Stimulated activated naive CD4-positive, alpha-beta T cell treated with Interleukin-2 at 50 U/mL for 16 hours (primary cell): Measurements from ENCODE around the gene TNNI3.
"Not testable (repeated sequence)": the region's sequence is repeated elsewhere in the genome, so short reads cannot be mapped to it uniquely, and the experiment has no call there.

ENCODE experiments used
- DNase-seq: peaks from one replicate; lab custom pipeline; 2025; lab: John Stamatoyannopoulos, UW

TNNI3 gene

GRCh38 chr19:55173186-55173713, 15.7 kb upstream of the TNNI3 start:
- no peak for DNase-seq

DNA sequence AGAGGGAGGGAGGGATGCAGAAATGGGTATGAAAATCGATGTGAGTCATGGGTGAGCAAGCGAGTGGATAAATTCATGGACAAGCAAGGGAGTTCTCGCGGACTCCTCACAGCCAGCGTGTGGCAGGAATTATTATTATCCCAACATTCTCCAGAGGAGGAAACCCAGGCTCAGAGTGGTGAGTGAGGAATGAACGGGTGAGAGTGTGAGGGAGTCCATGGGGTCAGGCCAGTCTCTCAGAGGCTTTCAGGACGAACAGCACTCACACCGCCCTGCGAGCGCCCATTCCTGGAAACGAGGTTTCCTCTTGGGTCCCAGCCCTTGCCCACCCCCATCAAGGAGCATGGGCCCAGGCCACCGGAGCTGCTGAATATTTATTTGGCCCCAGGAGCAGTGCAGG, 15.2 kb upstream of the TNNI3 start:
- DNase-seq: no peak

DNA sequence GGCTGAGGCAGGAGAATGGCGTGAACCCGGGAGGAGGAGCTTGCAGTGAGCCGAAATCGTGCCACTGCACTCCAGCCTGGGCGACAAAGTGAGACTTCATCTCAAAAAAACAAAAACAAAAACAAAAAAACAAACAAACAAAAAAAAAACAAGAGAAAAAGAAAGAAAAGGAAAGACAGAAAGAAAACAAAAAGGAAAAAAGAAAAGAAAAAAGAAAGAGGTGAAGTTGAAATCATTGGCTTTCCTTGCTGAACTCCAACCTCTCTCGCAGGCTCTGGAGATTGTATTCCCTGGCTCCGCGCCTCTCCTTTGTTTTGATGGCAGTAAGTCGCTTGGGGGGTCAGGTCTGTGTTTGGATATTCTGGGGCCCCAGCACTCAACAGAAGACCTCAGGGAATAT, 14.8 kb upstream of the TNNI3 start:
- DNase-seq: not testable (repeated sequence)

DNA sequence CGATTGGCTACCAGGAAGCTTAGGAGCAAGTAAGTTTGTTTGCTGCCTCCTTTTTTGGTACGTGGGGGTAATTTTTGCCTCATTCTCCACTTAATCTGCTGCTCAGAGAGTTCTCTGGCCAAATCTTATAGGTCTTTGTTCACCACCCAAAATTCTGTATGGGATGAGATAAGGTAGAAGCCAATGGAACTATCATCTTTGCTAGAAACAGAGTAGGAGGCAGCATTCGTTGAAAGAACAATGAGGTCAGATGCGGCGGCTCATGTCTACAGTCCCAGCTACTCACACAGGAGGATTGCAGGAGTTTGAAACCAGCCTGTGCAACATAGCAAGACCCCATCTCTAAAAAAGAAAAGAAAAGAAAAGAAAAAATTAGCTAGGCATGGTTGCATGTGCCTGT, 13.9 kb upstream of the TNNI3 start:
- DNase-seq: no peak

- no peak for DNase-seq
Observed at GRCh38 chr19:55169136-55169535, 11.6 kb upstream of the TNNI3 start.

GRCh38 chr19:55166530-55167268, 9.2 kb upstream of the TNNI3 start, which contains the start of gene DNAAF3:
Gene DNAAF3, minus strand, starts transcription at chr19:55166613. Its CDS starts 200 bp downstream, at chr19:55166413.
- peak; percentile 42 for DNase-seq

DNA sequence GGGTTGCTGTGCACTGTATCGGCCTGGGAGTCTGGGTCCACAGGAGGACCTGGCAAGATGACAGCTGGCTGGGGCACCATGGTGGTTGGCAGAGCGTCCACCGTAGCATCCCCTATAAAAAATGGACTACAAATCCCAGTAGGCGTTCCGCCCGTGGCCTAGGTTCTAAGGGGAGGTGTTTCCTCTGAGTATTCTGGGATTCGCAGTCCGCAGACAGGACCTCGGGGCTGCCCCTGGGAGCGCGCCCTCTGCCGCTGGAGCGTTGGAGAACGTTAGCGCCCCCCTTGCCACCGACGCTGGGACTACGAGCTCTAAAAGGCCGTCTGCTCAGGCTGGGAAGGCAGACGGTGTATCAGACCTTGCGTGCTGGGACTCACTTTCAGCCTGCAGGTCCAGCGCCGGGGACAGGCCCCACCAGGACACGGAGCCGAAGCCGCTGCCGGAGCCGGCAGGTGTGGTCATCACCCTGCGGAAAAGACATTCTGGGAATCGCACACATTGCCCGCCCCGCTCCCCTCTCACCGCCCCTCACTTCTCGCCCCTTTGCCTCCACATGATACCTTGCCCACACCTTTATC, 8.5 kb upstream of the TNNI3 start:
- DNase-seq: no peak

GRCh38 chr19:55161571-55162322, 4.2 kb upstream of the TNNI3 start:
- DNase-seq: no peak

GRCh38 chr19:55160986-55161365, 3.4 kb upstream of the TNNI3 start:
- DNase-seq: no peak

GRCh38 chr19:55160128-55160985, 2.8 kb upstream of the TNNI3 start:
- peak; percentile 77 for DNase-seq

DNA sequence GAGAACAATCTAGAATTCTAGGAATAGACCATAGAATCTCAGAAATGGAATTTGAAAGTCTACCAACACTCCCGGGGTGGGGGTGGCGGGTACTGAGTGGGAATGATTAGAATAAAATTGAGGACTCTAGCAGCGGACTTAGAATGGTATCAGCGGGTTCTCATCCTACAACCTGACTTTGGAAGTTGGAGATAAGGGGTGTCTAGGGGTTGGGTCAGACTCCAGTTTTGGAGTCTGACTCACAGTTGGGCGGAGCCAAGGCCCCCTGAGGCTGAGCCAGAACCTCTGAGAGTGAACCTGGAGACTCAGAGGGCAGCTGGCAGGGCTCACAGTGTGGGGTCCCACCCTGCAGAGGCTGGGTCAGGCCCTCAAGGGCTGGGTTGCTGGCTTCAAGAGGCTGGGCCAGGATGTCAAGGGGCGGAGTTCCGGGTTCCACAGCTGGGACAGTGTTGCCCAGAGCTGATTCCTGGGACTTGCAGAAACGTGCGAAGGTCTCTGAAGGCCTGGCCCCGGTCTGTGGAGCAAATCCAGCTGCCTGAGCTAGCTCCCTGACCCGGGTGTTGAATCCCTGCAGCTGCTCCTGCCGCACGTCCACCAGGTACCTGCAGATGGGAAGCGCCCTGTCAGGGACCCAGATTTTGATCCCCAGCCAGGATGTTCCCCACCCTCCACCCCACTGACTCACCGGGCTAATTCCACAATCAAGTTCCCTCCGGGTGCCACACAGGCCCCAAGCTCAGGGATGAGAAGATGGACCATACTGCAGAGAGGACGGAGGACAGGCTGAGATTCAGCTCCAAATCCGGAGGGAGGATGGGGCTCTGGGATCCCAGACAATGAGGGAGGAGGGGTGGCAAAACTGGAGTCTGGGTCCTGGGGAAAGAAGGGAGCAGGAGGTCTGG, 1.6 kb upstream of the TNNI3 start:
- DNase-seq: no peak

DNA sequence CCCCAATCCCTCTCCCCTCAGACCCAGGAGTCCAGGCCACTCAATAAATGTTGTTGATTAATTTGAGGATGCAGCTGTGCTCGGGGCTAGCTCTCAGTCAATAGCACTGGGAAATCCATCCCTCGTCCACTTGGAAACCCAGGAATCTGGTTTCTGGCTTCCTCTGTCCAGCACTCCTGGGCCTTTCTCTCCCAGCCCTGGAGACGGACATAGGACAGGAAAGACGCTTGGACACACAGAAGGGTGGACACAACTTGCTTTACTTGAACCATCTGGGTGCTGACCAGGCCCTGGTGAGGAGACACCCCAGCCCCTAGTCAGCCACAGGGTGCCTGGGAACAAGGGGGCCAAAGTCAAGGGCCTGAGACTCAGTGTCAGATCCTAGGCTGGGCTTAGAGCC, 891 bp upstream of the TNNI3 start:
- no peak for DNase-seq

DNA sequence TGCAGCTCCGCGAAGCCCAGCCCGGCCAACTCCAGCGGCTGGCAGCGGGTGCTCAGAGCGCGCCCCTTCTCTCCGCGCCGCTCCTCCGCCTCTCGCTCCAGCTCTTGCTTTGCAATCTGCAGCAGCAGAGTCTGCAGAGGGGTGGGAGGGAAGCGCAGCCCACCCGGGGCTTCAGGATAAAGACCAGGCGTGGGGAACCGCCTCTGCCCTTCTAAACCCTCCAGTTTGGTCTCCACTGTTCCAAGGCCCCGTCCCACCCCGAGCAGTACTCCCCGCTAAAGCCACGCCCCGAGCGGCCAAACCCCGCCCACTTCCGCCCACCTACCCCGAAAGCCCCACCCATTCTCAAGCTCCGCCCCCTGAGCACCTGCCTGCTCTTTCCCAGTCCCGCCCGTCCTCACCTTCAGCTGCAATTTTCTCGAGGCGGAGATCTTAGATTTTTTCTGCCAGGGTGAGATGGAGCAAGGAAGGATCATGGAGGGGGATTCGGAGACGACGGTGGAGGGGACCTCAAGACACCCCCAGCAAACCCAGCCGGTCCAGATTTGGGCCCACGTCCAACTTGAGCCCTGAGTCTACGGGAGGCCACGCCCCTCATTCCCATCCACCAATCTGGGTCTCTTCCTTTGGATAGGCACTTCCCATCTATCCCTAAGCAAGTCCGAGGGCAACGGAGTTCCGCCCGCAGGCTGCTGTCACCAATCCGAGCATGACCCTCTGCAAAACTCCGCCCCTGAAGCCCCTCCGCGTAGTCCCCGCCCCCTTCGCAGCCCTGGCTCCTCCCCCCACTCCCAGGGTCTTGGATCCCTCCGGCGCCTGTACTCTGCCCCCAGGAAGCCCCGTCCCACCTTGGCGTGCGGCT, 1.1 kb downstream of the TNNI3 start:
- DNase-seq: no peak

DNA sequence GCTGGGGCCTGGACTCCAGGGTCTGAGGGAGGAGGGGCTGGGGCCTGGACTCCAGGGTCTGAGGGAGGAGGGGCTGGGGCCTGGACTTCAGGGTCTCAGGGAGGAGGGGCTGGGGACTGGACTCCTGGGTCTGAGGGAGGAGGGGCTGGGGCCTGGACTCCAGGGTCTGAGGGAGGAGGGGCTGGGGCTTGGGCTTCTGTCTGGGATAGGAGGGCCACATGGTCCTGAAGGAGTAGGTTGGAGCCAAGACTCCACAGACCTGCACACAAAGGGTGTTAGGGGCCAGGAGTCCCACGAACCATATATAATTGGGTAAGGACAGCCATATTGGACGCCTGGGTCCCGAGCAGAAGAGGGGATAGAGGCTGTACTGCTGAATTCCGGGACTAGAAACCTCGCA, 1.7 kb downstream of the TNNI3 start:
- not testable (repeated sequence) for DNase-seq

- no peak for DNase-seq
Observed at GRCh38 chr19:55153652-55154264, 3.8 kb downstream of the TNNI3 start.

DNA sequence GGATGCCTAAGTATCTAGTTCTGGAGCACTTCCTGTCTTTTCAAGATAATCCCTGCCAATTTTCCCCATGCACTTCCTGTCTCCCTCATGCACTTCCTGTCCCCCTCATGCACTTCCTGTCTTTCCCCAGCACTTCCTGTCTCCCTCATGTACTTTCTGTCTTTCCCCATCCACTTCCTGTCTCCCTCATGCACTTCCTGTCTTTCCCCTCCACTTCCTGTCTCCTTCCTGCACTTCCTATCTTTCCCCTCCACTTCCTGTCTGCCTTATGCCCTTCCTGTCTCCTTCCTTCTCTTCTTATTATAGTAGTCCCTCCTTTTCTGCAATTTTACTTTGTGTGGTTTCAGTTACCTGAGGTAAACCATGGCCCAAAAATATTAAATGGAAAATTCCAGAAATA, 5.5 kb downstream of the TNNI3 start:
- DNase-seq: no peak

- DNase-seq: no peak
Observed at GRCh38 chr19:55149078-55150003, 8.2 kb downstream of the TNNI3 start, which contains the start of gene TNNT1. Gene TNNT1, minus strand, starts transcription at chr19:55149206. Its CDS starts 2,049 bp downstream, at chr19:55147157.
